Non-pigmented ciliary epithelial cell (primary cell): ENCODE results near the gene ANXA4.

Experiments used
- DNase-seq: peaks from one replicate; pipeline ENCODE4 v3.0.0-alpha.2; 2010; ENCODE audit warnings: low read depth

ANXA4 gene

DNA sequence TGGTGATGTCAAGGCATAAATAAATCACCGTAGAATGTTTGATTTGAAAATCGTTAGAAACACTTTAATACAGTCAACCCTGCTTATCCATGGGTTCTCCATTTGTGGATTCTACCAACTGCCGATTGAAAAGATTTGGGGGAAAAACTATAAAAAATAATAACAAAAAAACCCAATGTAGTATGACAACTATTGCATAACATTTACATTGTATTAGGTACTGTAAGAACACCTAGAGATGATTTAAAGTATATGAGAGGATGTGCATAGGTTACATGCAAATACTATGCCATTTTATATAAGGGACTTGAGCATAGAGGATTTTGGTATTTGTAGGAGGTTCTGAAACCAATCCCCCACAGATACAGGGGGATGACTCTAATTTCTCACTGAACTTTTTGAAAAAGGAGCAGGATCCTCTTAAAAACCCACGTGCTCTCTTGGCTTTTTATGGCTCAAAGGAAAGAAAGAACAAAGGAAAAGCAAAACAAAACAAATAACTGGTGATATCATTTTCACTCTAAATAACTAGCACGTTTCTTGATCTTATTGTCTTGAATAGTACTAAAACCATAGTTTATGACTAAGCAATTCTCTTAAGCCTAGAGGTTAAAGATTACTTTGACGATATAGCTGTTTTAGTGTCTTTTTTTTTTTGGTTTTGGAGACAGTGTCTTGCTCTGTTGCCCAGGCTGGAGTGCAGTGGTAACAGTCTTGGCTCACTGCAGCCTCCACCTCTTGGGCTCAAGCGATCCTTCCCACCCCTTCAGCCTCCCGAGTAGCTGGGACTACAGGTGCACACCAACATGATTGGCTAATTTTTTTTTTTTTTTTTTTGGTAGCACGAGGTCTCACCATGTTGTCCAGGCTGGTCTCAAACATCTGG, 104.5 kb downstream of the ANXA4 start:
- no peak for DNase-seq

DNA sequence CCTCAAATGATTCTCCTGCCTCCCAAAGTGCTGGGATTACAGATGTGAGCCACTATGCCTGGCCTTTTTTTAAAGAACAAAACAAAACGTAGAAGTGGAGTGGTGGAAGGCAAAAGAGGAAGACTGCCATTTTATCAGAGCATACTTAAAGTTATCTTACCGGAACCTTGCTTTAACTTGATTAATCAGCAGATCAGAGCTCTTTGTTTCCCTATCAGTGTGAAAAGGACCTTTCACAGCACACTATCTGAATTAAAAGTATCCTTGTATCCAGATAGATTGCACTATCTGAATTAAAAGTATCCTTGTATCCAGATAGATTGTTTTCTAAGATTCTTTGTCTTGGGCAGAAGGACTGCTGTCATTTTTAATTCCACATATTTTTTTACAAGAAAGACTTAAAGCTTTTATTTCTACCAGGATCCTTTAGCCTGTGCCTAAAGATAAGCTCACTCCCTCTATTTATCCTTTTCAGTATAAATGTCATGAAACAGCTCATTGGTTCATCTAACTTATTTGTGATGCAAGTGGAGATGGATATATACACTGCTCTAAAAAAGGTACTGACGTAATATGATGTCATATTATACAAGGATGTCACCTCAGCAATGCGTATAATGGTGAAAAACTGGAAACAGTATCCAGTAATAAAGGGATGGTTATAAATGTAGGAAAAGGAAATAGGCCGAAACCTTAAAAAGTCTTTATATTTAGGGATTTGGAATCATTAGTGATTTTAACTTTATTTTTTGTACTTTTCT, 105.3 kb downstream of the ANXA4 start:
- no peak for DNase-seq

DNA sequence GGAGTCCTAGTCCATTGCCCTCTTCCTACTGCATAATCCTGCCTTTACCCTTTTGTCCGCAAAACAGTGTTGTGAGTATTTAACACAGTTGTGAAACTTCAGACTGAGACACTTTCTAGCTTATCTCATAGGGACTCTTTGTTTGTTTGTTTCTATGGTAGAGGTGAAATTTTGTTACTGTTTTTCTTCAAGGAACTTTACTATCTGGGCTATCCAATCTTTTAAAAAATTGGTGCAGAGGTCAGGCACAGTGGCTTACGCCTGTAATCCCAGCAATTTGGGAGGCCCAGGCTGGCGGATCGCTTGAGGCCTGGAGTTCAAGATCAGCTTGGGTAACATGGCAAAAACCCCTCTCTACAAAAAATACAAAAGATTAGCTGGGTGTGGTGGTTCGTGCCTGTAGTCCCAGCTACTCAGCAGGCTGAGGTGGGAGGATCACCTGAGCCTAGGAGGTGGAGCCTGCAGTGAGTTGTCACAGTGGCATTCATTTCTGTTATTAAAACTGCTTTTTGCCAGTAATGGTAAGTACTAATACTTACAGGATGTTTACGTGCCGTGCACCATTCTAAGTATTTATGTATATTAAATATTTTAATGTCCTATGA, 106.4 kb downstream of the ANXA4 start:
- no peak for DNase-seq

DNA sequence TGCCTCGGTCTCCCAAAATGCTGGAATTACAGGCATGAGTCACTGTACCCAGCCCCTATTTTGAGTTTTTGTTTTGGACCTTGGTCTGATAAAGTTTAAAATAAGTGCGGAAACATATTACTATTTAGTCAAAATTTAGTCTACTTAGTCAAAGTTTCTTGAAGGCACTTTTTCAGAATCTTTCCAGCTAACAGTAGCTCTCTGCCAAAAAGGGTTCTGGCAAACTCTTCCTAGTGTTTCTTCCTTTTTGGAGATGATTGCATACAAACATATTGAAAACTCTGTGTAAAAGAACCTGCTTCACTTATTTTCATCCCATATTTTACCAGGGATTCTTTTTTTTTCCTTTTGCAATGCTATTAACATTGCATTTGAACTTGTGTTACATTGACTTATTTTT, 116.3 kb downstream of the ANXA4 start:
- DNase-seq, result no peak

DNA sequence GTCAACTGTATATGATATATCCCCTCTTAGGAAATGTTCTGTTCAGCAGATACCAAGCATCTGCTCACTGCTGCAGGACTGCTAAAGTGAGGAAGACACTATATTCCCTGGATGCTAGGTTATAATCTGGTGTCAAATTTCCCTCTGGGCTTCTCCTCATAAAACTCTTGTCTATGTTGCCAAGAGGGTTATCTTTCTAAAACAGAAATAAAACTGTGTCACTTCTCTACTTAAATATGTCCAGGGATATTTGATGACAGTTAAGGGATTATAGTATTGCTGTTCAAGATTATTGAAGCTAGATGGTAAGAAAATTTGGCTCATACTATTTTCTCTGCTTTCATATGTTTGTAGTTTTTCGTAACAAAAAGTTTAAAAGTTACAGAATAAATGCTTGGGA, 121.4 kb downstream of the ANXA4 start:
- DNase-seq, result no peak
